ENCODE results near the gene ATF7.
A peak's percentile ranks its signal among the peaks of the same experiment; 100 is the strongest.

DNA sequence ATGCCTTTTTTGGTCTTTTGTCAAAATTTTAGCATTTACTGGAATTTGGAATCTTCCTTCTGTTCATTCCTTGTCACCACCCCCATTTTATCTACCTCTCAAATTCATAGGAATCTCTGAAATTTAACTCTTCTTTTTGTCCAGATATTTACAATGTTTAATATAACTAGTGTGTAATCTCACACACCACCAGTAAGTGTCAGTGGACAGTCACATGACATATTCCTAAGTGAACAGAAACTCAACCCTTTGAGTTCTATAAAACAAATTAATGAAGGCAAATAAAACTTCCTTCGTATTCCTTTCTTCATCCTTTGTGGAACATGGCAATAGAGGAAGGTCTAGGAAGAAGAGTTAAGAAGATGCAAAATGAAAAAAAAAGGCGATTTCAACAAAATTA is 26.6 kb downstream of the ATF7 start:
- no peak for TF ChIP-seq EZH2 (IDR thresholded peaks at IDR 0.05; ENCODE audit: borderline replicate concordance, low read length)
- TF ChIP-seq, protein P1, sequence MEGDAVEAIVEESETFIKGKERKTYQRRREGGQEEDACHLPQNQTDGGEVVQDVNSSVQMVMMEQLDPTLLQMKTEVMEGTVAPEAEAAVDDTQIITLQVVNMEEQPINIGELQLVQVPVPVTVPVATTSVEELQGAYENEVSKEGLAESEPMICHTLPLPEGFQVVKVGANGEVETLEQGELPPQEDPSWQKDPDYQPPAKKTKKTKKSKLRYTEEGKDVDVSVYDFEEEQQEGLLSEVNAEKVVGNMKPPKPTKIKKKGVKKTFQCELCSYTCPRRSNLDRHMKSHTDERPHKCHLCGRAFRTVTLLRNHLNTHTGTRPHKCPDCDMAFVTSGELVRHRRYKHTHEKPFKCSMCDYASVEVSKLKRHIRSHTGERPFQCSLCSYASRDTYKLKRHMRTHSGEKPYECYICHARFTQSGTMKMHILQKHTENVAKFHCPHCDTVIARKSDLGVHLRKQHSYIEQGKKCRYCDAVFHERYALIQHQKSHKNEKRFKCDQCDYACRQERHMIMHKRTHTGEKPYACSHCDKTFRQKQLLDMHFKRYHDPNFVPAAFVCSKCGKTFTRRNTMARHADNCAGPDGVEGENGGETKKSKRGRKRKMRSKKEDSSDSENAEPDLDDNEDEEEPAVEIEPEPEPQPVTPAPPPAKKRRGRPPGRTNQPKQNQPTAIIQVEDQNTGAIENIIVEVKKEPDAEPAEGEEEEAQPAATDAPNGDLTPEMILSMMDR (conservative IDR thresholded peaks at IDR 0.05 in 1 of 2, IDR thresholded peaks at IDR 0.05 in 1 of 2; ENCODE audit: extremely low read depth in 1 of 2, insufficient read depth in 1 of 2, low read depth in 1 of 2, low read length in 2 of 2), result peak; percentile 18 to 29
